NCI-H510A (cell line): ENCODE results near the gene PPIB.
A peak's percentile ranks its signal among the peaks of the same experiment; 100 is the strongest.

Source experiments
- DNase-seq: peaks from one replicate; lab custom pipeline; 2025; lab: John Stamatoyannopoulos, UW

PPIB gene

GRCh38 chr15:64162869-64163658 lies at the start of gene PPIB:
Gene PPIB (minus strand): TSS chr15:64163022. CDS start chr15:64162986, 36 bp downstream.
- DNase-seq = peak; percentile 86

- no peak for DNase-seq
Measured at GRCh38 chr15:64211696-64212095, 48.9 kb upstream of the PPIB start.

DNA sequence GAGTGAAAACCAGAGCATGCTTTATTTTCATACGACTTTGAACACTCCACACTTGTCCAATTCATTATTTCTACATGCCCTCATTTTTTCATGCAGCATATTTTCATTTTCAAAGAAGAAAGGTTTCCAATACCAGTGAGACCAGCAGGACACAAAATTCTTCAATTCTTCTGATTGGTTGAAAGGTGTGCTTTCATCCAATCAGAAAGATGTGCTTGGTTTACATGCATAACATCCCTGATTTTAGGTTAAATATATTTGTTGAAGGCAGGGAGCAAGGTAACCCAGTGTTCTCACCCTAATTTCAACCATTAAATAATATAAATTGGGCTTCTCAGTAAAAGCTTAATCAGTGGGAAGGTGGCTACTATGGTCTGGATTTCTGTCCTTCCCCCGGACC lies 47.5 kb upstream of the PPIB start:
- DNase-seq = no peak

DNA sequence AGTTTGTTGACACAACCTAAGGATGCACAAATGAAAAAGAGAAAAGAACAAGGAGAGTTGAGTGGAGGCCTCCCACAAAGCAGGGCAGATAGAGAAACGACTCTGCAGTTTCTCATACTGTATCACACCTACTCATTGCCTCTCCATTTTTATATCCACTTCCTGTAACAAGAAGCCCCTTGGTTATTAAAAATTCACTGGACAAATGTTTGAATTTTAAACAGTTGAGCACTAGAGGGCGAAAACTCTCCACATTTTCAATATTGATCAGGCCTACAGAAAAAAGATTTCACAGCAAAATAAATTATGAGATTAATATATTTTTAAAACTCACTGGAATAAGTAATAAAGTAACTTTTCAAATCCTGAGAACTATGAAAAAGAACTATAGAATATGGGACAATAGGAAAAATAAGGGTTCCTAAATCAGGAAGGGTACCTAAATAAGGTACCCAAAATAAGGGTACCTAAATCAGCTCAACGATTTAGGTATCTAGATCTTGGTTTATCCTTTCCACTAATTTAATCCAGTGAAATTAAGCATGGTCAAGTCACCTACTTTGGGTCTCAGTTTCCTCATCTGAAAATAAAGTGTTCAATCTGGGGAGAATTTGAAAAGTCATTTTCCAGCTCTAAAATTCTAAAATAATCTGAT lies 47.0 kb upstream of the PPIB start:
- no peak for DNase-seq

DNA sequence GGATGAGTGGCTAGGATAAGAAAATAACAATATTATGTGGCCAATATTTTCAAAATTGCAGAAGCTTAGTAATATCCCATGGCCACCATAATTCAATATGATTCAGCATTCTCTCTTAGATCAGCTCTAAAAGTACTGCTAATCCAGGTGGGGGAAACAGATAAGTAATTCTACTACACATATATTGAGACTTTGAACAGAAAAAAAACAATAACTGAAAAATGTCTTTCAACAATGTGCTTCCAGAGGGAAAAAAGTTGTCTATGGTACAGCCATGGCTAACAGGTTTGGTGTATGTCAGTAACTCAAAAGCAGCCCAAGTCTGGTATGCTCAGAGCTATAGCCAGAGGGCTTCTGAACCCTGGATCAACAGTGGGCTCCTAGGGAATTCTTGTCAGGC lies 42.4 kb upstream of the PPIB start:
- no peak for DNase-seq

GRCh38 chr15:64197425-64197824 lies 34.6 kb upstream of the PPIB start:
- DNase-seq = no peak

DNA sequence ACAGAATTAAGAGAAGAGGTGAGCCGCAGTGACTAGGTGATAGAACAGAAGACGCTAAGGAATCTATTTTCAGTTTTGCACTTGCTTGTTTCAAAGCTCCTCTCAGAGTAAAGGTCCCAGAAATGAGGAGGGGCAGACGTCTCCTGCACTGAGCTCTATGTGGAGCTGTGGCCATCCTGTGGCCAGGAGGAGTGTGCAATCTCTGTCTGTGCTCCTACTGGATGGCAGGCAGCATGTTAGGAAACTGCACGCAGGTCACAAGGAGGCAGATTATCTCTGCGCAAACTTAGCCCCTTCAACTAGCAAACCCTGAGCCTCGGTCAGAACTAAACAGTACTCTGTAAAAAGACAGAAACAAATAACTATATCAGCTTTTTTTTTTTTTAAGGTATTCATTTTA lies 31.1 kb upstream of the PPIB start:
- no peak for DNase-seq

- DNase-seq = no peak
Measured at GRCh38 chr15:64191971-64192830, 29.4 kb upstream of the PPIB start.

DNA sequence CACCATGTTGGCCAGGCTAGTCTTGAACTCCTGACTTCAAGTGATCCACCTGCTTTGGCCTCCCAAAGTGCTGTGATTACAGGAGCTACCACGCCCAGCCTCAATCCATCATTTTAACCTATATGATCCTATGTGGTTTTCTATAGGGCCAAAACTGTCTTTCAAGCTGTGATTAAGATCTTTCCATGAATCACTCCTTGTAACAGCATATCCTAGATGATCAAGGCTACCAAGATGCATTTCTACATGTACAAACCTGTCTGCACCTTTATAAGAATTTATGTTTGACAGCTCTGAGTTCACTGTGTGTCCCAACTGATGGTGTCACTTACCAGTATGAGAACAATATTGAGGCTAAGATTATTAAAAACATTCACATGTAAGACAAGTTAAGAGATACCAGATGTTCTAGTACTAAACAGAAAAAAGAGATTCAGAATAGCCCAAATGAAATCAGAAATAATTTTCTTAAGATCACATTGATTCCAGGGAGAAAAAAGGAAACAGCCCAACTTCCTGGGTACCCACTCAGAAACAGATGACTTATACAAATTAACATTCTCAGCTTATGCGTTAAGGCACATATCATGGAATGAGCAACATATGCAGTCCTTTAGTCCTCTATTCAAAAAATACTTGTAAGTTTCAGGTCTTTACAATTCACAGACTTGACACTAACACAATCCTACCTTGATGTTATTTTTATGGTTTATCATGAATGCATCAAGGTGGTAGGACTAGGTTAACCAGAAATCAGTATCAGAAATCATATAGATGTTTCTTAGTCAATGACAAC lies 24.8 kb upstream of the PPIB start:
- no peak for DNase-seq

DNA sequence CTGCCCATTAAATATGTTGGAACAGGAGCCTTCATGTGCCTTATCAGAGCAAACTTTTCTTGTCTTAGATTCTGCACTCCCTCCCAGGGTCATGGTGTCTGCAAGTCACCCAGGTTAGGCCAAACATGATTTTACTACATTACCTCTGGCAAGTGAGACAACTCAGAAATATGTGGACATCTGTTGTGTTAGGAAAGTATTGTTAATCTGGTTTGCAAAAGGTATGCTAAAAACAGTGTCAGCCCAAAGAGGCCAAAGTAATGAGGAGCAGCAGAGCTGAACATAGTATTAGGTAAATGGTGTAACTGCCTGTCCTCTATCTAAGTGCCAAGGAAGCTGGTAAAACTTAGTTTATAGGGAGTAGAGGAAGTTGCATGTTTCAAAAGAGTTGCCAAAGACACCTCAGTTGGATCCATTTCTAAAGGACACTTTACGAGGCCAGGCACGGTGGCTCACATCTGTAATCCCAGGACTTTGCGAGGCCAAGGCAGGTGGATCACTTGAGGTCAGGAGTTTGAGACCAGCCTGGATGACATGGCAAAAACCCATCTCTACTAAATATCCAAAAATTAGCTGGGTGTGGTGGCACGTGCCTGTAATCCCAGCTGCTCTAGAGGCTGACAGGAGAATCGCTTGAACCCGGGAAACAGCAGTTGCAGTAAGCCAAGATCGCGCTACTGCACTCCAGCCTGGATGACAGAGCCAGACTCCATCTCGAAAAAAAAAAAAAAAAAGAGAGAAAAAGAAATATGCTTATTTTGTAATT lies 22.5 kb upstream of the PPIB start:
- no peak for DNase-seq

- DNase-seq = no peak
Measured at GRCh38 chr15:64182859-64183370, 20.1 kb upstream of the PPIB start.

GRCh38 chr15:64180235-64180824 lies 17.5 kb upstream of the PPIB start:
- no peak for DNase-seq

DNA sequence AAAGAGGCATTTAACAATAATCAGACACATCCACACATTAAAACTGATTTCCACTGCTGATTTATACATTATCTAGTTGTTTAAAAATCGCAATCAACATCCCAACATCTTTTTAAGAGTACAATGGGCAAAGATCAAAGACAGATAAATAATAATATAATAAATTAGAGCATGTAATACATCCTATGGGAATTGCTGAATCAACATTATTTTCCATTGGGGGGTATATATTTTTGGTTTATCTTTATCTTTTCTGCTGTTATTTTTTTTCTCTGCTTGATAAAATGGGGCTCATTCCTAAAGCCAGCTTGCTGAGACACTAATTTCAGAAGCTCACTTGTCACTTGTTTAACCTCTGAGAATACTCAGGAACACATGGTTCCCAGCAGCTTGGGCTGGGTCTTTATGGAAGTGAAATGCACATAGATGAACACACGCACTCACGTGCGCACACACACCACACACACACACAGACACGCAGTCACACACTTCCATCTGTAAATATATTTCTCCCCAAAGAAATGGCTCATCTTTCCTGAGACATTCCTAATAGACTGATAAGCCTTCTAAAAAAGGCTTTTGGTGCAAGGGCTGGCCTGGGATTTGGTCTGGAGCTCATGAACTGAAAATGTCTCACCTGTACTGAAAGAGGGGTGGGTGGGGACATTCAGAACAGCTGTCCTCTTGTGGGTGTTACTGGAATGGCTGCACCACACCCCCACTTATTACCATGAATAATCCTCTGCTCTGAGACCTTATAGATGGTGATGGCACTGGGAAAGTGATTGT lies 3.5 kb upstream of the PPIB start:
- no peak for DNase-seq

GRCh38 chr15:64164436-64164835 lies 1.6 kb upstream of the PPIB start:
- no peak for DNase-seq

DNA sequence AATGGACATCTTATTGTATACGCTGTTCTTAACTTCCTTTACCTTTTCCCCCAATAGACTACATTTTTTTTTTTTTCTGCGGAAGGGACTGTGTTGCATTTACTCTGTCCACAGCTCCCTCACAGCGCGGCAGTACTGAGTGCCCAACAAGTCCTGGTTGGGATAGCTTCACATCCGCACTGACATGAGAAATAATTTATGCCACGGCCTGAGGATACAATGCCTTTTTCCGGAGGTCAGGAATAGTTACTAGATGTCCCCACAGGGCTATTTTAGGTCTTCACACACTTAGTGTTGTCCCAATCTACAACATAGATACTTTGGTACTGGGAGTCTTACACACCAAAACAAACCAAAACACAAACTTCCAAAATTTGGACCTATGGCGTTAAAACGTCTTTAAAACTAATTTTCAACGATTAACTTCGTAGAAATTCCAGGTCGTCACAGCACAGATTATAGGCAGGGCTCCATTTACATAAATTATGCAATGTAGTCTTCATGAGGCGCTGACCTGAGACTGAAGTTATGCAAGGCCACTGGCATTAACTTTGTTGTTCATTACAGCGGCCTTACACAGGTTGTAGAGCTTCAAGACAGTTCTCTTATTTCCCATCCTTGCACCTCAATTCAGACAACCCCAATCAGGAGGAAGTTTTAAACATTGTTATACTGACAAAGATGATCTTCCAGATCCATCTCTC lies 989 bp upstream of the PPIB start:
- DNase-seq = no peak

DNA sequence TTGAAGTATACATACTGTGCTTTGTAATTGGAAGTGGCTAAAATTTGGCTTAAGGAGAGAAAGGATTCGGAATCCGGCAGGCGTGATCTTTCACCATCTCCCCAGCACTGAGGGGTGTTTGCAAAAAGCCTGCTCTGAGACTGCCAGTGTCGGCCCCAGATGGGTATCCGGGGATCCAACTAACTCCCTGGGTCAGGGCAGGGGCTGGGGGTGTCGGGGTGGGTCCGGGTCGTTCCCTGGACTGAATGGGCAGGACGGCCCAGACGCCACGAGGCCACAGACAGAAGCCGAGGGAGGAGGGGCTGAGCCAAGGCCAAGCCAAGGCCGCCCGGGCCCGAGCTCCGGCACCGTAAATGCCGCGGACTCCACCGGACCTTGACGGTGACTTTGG lies 349 bp downstream of the PPIB start:
- DNase-seq = no peak

GRCh38 chr15:64161688-64162477 lies 939 bp downstream of the PPIB start:
- no peak for DNase-seq
